OCI-M2 (cell line): ENCODE data around the gene HPN.

Experiments used
- DNase-seq: peaks from one replicate; lab custom pipeline; 2025; ENCODE audit not compliant: unreplicated experiment; lab: John Stamatoyannopoulos, UW

Gene HPN

DNA sequence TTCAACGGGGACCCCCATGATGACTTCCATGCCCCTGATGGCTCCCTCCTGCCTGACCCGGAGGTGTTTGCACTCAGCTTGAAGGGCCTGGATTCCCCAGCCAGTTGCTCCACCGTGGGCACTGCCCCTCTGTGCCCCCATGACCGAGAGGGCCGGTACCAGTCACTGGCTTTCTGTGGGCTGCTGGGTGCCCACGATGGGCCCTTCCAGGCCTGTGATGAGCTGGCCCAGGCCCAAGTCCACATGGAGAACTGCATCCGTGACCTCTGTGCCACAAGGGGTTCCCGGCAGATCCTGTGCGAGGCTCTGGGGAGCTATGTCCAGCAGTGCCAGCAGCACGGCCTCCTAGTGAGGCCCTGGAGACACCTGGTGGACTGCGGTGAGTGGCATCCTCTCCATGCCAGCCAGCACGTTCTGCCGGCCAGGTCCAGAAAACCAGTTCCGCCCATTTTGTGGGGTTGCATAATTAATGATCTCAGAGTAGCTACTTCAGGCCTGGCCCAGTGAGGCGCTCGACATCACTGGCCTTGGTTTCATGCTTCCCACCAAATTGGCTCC, 39.2 kb downstream of the HPN start:
- no peak for DNase-seq

DNA sequence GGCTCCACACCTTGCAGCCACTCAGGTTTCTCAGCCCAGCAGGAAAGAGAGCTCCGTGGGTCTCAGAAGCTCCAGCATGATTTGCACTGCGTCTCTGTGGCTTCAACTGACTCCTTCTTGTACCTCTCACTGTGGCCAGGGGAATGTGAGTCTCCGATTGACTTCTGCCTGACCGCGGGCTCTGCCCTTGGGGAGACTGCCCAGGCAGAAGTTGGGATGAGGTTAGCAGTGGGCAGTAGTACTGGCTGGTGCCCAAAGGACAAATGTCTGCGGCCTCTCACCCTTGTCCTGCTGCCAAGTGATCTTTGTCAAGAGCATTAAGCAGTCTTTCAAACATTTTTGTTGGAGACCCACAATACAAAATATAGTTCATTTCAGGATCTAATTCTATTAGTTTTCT, 39.7 kb downstream of the HPN start:
- no peak for DNase-seq

DNA sequence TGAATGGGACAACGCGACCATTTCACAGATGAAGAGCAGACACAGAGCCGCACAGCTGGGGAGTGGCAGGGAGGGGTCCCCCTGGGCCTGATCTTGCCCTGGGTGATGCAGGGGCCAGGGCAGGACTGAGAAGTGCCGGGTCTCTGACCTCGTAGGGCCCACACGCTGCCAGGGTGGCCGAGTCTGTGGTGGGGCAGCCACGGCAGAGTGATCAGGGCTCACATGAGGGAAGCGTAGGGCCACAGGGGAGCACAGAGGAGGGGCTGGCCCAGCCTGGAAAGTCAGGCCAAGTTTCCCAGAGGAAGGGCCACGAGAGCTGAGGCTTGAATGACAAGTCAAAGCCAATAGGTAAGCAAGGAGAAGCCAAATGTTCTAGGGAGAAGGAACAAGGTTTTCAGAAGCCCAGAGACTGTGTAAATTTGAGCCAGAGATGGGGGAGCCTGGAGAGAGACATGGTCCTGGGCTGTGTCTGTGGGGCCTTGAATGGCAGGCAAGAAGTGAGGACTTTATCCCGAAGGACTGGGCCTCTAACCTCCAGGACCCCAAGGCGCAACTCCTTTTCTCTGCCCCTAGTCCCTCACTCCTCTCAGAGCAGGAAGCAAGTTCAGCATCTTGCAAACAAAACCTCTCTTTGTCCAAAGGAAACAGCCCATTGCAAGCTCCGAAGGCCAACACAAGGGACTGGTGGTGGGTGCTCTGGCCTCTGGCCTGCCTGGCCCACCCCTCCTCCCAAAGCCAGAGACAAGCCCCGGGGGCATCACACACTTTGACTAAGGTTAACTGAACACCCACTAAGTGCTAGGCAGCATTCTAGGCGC, 42.4 kb downstream of the HPN start:
- no peak for DNase-seq

- DNase-seq: no peak
These were observed 42.9 kb downstream of the HPN start for GRCh38 chr19:35084509-35084762.

DNA sequence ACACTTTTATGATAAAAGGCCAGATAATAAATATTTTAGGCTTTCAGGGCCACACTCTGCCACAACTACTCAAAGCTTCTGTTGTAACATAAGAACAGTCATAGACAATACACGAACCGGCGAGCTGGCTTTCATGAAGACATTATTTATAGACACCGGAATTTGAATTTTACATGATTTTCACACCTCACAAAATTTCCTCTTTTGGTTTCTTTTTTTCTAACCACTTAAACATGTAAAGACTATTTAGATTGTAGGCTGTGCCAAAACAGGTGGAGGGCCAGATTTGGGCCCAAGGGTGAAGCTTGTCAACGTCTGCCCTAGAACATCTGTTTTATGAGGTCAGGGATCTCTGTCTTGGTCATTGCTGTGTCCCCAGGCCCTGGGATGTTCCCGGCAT, 44.4 kb downstream of the HPN start:
- DNase-seq: no peak

- no peak for DNase-seq
These were observed 44.9 kb downstream of the HPN start for GRCh38 chr19:35086455-35086854.

- DNase-seq: no peak
These were observed 45.9 kb downstream of the HPN start for GRCh38 chr19:35087393-35087792.

GRCh38 chr19:35088131-35088913, 46.8 kb downstream of the HPN start:
- DNase-seq: no peak

DNA sequence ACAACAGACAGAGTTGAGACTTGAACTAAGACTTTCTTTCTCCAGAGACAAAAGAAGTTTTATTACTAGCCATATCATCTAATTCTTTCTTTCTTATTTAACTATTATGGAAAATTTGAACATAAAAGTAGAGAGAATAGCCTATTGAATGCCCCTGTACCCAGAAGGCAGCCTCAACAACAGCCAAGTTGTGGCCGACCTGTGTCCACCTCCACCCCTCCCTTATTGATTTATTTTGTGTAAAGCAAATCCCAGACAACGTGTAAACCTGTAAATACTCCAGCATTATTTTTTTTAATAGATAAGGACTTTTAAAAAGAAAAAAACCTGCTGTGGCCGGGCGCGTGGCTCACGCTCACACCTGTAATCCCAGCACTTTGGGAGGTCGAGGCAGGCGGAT, 48.0 kb downstream of the HPN start:
- no peak for DNase-seq

GRCh38 chr19:35090160-35090505, 48.6 kb downstream of the HPN start:
- DNase-seq: no peak

GRCh38 chr19:35090506-35091214, 49.1 kb downstream of the HPN start:
- DNase-seq: no peak

GRCh38 chr19:35093430-35093829, 51.9 kb downstream of the HPN start:
- DNase-seq: no peak

- no peak for DNase-seq
These were observed 52.6 kb downstream of the HPN start for GRCh38 chr19:35093941-35094647.

DNA sequence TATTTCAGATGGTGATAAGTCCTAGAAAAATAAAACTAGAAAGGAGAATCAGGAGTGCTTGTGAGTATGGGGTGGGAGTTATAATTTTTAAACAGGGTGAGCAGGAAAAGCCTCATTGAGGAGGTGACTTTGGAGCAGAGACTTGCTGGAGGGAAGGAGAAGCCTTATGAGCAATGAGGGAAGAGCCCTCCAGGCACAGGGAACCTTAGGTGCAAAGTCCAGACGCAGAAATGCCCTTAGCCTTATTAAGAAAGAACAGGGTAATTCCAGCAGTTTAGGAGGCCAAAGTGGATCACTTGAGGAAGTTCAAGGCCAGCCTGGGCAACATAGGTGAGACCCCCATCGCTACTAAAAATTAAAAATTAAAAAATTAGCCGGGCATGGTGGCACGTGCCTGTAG, 53.1 kb downstream of the HPN start:
- DNase-seq: no peak

DNA sequence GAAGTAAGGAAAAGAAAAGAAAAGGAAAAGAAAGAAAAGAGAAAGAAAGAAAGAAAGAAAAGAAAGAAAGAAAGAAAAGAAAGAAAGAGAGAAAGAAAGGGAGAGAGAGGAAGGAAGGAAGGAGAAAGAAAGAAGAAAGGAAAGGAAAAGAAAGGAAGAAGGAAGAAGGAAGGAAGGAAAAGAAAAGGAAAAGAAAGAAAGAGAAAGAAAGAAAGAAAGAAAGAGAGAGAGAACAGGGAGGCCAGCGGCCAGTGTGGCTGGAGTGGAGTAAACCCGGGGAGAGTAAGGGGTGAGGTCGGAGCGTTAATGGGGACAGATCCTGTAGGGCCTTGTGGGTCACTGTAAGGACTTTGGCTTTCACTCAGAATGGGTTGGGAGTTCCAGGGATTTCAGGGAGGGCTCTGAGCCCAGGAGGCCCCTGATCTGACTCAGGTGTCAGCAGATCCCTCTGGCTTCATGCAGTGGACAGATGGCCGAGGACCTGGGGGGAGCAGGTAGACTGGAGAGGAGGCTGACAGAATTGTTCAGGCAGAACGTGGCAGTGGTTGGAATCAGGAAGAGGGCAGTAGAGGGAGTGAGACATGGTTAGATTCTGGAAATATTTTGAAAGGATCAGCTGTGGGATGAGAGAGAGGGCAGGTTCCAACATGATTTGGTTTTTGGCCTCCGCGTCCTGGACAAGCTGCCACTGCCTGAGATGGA, 54.3 kb downstream of the HPN start:
- DNase-seq: no peak

DNA sequence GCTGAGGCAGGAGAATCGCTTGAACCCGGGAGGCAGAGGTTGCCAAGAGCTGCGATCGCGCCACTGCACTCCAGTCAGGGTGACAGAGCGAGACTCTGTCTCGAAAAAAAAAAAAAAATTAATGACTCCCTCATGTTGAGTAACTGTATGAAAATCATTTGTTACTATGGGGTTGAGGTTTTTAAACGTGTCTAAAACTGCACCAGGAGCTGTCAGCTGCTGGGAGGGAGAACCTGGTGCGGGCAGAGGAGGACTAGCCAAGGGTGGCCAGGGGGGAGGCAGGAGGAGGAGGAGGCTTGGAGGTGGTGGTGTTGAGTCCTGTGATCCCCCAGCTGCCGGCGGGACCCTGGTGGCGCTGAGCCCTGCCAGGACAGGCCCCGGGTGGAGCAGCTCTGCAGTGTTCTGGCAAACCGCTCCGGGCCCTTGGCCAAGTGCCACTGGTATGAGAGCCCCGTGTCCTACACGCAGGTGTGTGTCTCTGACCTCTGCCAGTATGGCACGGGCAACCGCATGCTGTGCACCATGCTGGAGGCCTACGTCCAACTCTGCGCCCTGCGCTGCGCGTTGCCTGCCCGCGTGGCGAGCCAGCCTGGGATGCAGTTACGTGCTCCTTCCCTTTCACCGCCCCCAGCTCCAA, 57.0 kb downstream of the HPN start:
- no peak for DNase-seq

GRCh38 chr19:35099155-35099896, 57.8 kb downstream of the HPN start:
- no peak for DNase-seq

DNA sequence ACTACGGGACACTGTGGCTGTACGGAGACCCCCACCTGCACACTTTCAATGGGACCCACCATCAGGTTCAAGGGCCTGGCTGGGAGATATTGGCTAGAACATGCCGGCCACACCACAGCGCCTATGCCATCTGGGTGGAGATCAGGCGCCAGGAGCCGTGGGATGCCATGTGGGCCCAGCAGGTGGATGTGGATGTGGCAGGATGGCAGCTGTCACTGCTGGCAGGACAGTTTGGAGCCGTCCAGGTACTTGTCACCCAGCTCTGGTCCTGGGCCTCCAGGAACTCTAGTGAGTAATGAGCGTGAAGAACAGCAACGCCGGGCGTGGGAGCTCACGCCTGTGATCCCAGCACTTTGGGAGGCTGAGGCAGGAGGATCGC, 58.4 kb downstream of the HPN start:
- DNase-seq: no peak
